Spleen (tissue), 11 donors: ENCODE measurements around the gene LY86. TPM values are rescaled to one million over a fixed set of nuclear protein-coding genes. Genes with fewer than 3 reads are reported as not detected.
A peak's percentile ranks its signal among the peaks of the same experiment; 100 is the strongest.

Source experiments
- DNase-seq: peaks from one replicate; pipeline ENCODE4 v3.0.0-alpha.2; 2020
- H3K27ac ChIP-seq, 8 donors: fragments of 200-600 bp; sonication (generic) in 7 of 8; 1 replicate in 4 of 8; 2 replicates in 4 of 8; pipeline versions ENCODE4 v1.5.0 to v1.8.0; 2016 to 2021; ENCODE audit warnings: inconsistent platforms in 4 of 8, mild to moderate bottlenecking in 4 of 8, moderate library complexity in 1 of 8
- H3K27me3 ChIP-seq, 7 donors: fragments of 200-600 bp; sonication (generic) in 6 of 7; replicated peaks in 1 of 7; 1 replicate in 4 of 7; 2 replicates in 3 of 7; pipeline versions ENCODE4 v1.5.0 to v1.8.0; 2016 to 2021; ENCODE audit warnings: inconsistent platforms in 3 of 7, mild to moderate bottlenecking in 1 of 7
- H3K36me3 ChIP-seq, 6 donors: fragments of 200-600 bp; sonication (generic) in 5 of 6; 1 replicate in 4 of 6; 2 replicates in 2 of 6; pipeline versions ENCODE4 v1.5.0 to v1.8.0; 2016 to 2021; ENCODE audit warnings: inconsistent platforms in 2 of 6
- H3K4me1 ChIP-seq, 6 donors: fragments of 200-600 bp; sonication (generic) in 5 of 6; 1 replicate in 3 of 6; 2 replicates in 3 of 6; pipeline versions ENCODE4 v1.5.0 to v1.8.0; 2016 to 2021; ENCODE audit warnings: inconsistent platforms in 3 of 6
- H3K4me3 ChIP-seq, 8 donors: fragments of 200-600 bp; sonication (generic) in 7 of 8; 1 replicate in 4 of 8; 2 replicates in 4 of 8; pipeline versions ENCODE4 v1.5.0 to v1.8.0; 2016 to 2021; ENCODE audit warnings: inconsistent platforms in 4 of 8, mild to moderate bottlenecking in 4 of 8, moderate library complexity in 2 of 8
- H3K9me3 ChIP-seq, 8 donors: fragments of 200-600 bp; sonication (generic) in 7 of 8; 1 replicate in 4 of 8; 2 replicates in 4 of 8; pipeline versions ENCODE4 v1.5.0 to v1.8.0; 2016 to 2021; ENCODE audit warnings: inconsistent platforms in 4 of 8
- CTCF ChIP-seq, 11 experiments: fragments of 200-600 bp in 7 of 11; fragments of 450-650 bp in 4 of 11; sonication (generic) in 4 of 11; IDR thresholded peaks in 8 of 11; conservative IDR thresholded peaks in 3 of 11; 1 replicate in 7 of 11; 2 replicates in 4 of 11; pipeline versions ENCODE4 v1.4.0 to v1.8.0; 2016 to 2021; ENCODE audit warnings: antibody characterized with exemption in 11 of 11, inconsistent platforms in 4 of 11, mild to moderate bottlenecking in 1 of 11
- POLR2A ChIP-seq, 3 donors: fragments of 450-650 bp; IDR thresholded peaks; one replicate each; pipeline ENCODE4 v1.5.1; 2017; ENCODE audit warnings: antibody characterized with exemption in 3 of 3, mild to moderate bottlenecking in 1 of 3
- POLR2AphosphoS5 ChIP-seq, 3 donors: sonication (generic); formaldehyde crosslinking; IDR thresholded peaks; one replicate each; pipeline ENCODE4 v1.5.1; 2017; ENCODE audit warnings: antibody characterized with exemption in 3 of 3
- WGBS, 5 donors: extraction: QIAGEN DNeasy Blood & Tissue Kit in 3 of 5; methylation state at CpG; one replicate each; pipeline versions ENCODE4 v1.1.5 to v1.1.7; 2013 to 2018; 5-methylcytosine and 5-hydroxymethylcytosine counted together
- intact Hi-C: fragments of 100-400 bp; cut with DNase I; formaldehyde crosslinking; loops from one replicate; pipeline ENCODE4 v1.15.0; 2023; ENCODE audit warnings: low total_unique reads
- polyA plus RNA-seq, 3 donors: library from polyadenylated mRNA; stranded (reverse); fragments of 200-250 nt; gene quantifications; one replicate each; pipeline ENCODE4 v1.2.1, GENCODE V29; 2013
- total RNA-seq, 7 donors: library from RNA; depleted of rRNA in 3 of 7; stranded (reverse); fragments of >200 nt in 3 of 7; fragmentation: NEBNext Ultra II Directional in 4 of 7; extraction: Animal tissue kit (Norgen Biotek cat#: 25700) in 4 of 7; gene quantifications; one replicate each; pipeline versions ENCODE4 v1.1.0 to v1.2.1, GENCODE V29; 2016 to 2021
- donor health status: healthy with polysubstance abuse.
- donor health status: DM: no; HTN: no; CAD: no; lungs with moderate emphysema.
- donor health status: DM: no; HTN: no; CAD: no.
- donor health status: Bipolar disorder and iron deficiency.
- donor health status: healthy.
- donor health status: DM: no; HTN: no; CAD: no.
- donor health status: DM: yes; HTN: yes; CAD: no.

Gene LY86
- total and polyA plus RNA-seq, 10 donors, result 31.7 to 145 (median 70.2) TPM

- WGBS, 5 donors, result 86 to 95% (median 92%) methylated on average over 1 of the region's 1 CpG
- Histone ChIP-seq H3K4me1 (peaks cover 4 to 38% (median 24%) of the 10 kb centered on the region in 6 donors), H3K36me3 (no peaks in the 10 kb centered on the region), H3K27ac (no peak overlapping the region), H3K9me3 (peaks cover 0 to 4% (median 0%) of the 10 kb centered on the region in 8 donors), H3K4me3 (no peak overlapping the region), H3K27me3 (no peaks in the 10 kb centered on the region)
- intact Hi-C loops, result no loop called here
- TF ChIP-seq POLR2AphosphoS5 (IDR thresholded peaks at IDR 0.05), result no peak
- no peak for TF ChIP-seq POLR2A (IDR thresholded peaks at IDR 0.05)
- no peak for TF ChIP-seq CTCF (IDR thresholded peaks at IDR 0.05 in 8 of 11, conservative IDR thresholded peaks at IDR 0.05 in 3 of 11)
- DNase-seq, result no peak
Measured at GRCh38 chr6:6582131-6582530, 6.4 kb upstream of the LY86 start.

- intact Hi-C loops, result no loop called here
- no peak overlapping the region for H3K4me3 ChIP-seq
- H3K36me3 ChIP-seq, result no peaks in the 10 kb centered on the region
- no peaks in the 10 kb centered on the region for H3K27me3 ChIP-seq
- DNase-seq, result no peak
- WGBS, 5 donors, result 80 to 93% (median 83%) methylated on average over 2 of the region's 2 CpGs
- H3K27ac ChIP-seq, result no peak overlapping the region
- H3K4me1 ChIP-seq, result peaks cover 4 to 55% (median 36%) of the 10 kb centered on the region in 6 donors
- peaks cover 0 to 4% (median 0%) of the 10 kb centered on the region in 8 donors for H3K9me3 ChIP-seq
- TF ChIP-seq CTCF (IDR thresholded peaks at IDR 0.05 in 8 of 11, conservative IDR thresholded peaks at IDR 0.05 in 3 of 11), result no peak
- no peak for TF ChIP-seq POLR2AphosphoS5 (IDR thresholded peaks at IDR 0.05)
- TF ChIP-seq POLR2A (IDR thresholded peaks at IDR 0.05), result no peak
Measured at GRCh38 chr6:6583836-6584235, 4.7 kb upstream of the LY86 start.

- H3K4me1 ChIP-seq, result peaks cover 4 to 55% (median 37%) of the 10 kb centered on the region in 6 donors
- intact Hi-C loops, result no loop called here
- H3K9me3 ChIP-seq, result peaks cover 0 to 4% (median 0%) of the 10 kb centered on the region in 8 donors
- TF ChIP-seq CTCF (IDR thresholded peaks at IDR 0.05 in 8 of 11, conservative IDR thresholded peaks at IDR 0.05 in 3 of 11) (peak in 5 of 11 experiments; percentile 10 to 26 (median 19)), POLR2A (IDR thresholded peaks at IDR 0.05) (no peak)
- 57 to 89% (median 76%) methylated on average over 7 of the region's 7 CpGs for WGBS, 5 donors
- H3K27ac ChIP-seq, result peak overlapping the region in 1 of 8 donors; percentile 53
- no peak for DNase-seq
- no peaks in the 10 kb centered on the region for H3K36me3 ChIP-seq
- H3K27me3 ChIP-seq, result no peaks in the 10 kb centered on the region
- H3K4me3 ChIP-seq, result peak overlapping the region in 1 of 8 donors; percentile 19
Measured at GRCh38 chr6:6584310-6585002, 4.1 kb upstream of the LY86 start.

- intact Hi-C loops, result no loop called here
- 84 to 92% (median 86%) methylated on average over 1 of the region's 1 CpG for WGBS, 5 donors
- TF ChIP-seq POLR2AphosphoS5 (IDR thresholded peaks at IDR 0.05), result no peak
- peak in 2 of 11 experiments; percentile 1 to 4 for TF ChIP-seq CTCF (IDR thresholded peaks at IDR 0.05 in 8 of 11, conservative IDR thresholded peaks at IDR 0.05 in 3 of 11)
- no peak for TF ChIP-seq POLR2A (IDR thresholded peaks at IDR 0.05)
- H3K9me3 ChIP-seq, result peaks cover 0 to 4% (median 0%) of the 10 kb centered on the region in 8 donors
- H3K36me3 ChIP-seq, result no peaks in the 10 kb centered on the region
- DNase-seq, result no peak
- peaks cover under 1 to 55% (median 36%) of the 10 kb centered on the region in 6 donors for H3K4me1 ChIP-seq
- no peaks in the 10 kb centered on the region for H3K27me3 ChIP-seq
- H3K4me3 ChIP-seq, result peak overlapping the region in 1 of 8 donors; percentile 19
- peak overlapping the region in 1 of 8 donors; percentile 53 for H3K27ac ChIP-seq
Measured at GRCh38 chr6:6585003-6585311, 3.6 kb upstream of the LY86 start.
